Hippocampal formation (tissue), 2 donors: ENCODE data around the gene PRDM16.

Source experiments
- DNase-seq, 2 donors: peaks; one replicate each; lab custom pipeline; 2025; lab: John Stamatoyannopoulos, UW

The PRDM16 gene

GRCh38 chr1:3393024-3393986 is 324.3 kb downstream of the PRDM16 start:
- no peak for DNase-seq

- peak in 1 of 2 donors; percentile 11 for DNase-seq
Measured at GRCh38 chr1:3393987-3394920, 325.3 kb downstream of the PRDM16 start.

- no peak for DNase-seq
Measured at GRCh38 chr1:3396411-3396810, 327.4 kb downstream of the PRDM16 start.

GRCh38 chr1:3397311-3397710 is 328.3 kb downstream of the PRDM16 start:
- no peak for DNase-seq

- DNase-seq = no peak
Measured at GRCh38 chr1:3398396-3399140, 329.6 kb downstream of the PRDM16 start.

- DNase-seq = no peak
Measured at GRCh38 chr1:3399732-3400131, 330.7 kb downstream of the PRDM16 start.

GRCh38 chr1:3401585-3402257 is 332.7 kb downstream of the PRDM16 start:
- DNase-seq = no peak

- no peak for DNase-seq
Measured at GRCh38 chr1:3402258-3403010, 333.4 kb downstream of the PRDM16 start.

- DNase-seq = no peak
Measured at GRCh38 chr1:3403011-3403345, 334.0 kb downstream of the PRDM16 start.

- no peak for DNase-seq
Measured at GRCh38 chr1:3403388-3404231, 334.6 kb downstream of the PRDM16 start.

- DNase-seq = no peak
Measured at GRCh38 chr1:3404301-3404700, 335.3 kb downstream of the PRDM16 start.

GRCh38 chr1:3404801-3405200 is 335.8 kb downstream of the PRDM16 start:
- no peak for DNase-seq

- DNase-seq = no peak
Measured at GRCh38 chr1:3405491-3405890, 336.5 kb downstream of the PRDM16 start.

GRCh38 chr1:3405974-3406867 is 337.2 kb downstream of the PRDM16 start:
- DNase-seq = no peak

GRCh38 chr1:3407021-3407420 is 338.0 kb downstream of the PRDM16 start:
- no peak for DNase-seq

- no peak for DNase-seq
Measured at GRCh38 chr1:3408751-3409266, 339.8 kb downstream of the PRDM16 start.

- no peak for DNase-seq
Measured at GRCh38 chr1:3409366-3410141, 340.6 kb downstream of the PRDM16 start.
